Right lobe of liver (tissue), 4 donors: ENCODE measurements around the gene TMEM187.

Source experiments
- CTCF ChIP-seq, 4 donors: fragments of 200-600 bp in 3 of 4; fragments of 450-650 bp in 1 of 4; IDR thresholded peaks; one replicate each; pipeline versions ENCODE4 v1.5.1 to v1.8.0; 2016 to 2022; ENCODE audit warnings: antibody characterized with exemption in 4 of 4, mild to moderate bottlenecking in 2 of 4
- POLR2A ChIP-seq: fragments of 450-650 bp; IDR thresholded peaks from one replicate; pipeline ENCODE4 v1.6.1; 2017; ENCODE audit warnings: antibody characterized with exemption, mild to moderate bottlenecking
- donor health status: DM: no; HTN: no; CAD: no.
- donor health status: DM: no; HTN: no; CAD: no.
- donor health status: DM: no; HTN: yes; CAD: no.

- TF ChIP-seq POLR2A (no peak), CTCF (IDR thresholded peaks at IDR 0.05) (no peak)
These were observed 18.5 kb upstream of the TMEM187 start for GRCh38 chrX:153953892-153954557.
